Measurements from ENCODE around the gene CBFA2T3. TPM values are rescaled to one million over a fixed set of nuclear protein-coding genes. Genes with fewer than 3 reads are reported as not detected.

Gene CBFA2T3
- total and polyA plus RNA-seq, 2 of the 8 experiments (the other 6 are each of a cell fraction or from before 2014, with no cell fraction given) = 0.51 to 1.3 TPM

GRCh38 chr16:88919936-88920335 lies 57.1 kb downstream of the CBFA2T3 start (continued):
- TF ChIP-seq CHD7 (IDR thresholded peaks at IDR 0.05; ENCODE audit: insufficient replicate concordance, low read length) (no peak), RNF2 (IDR thresholded peaks at IDR 0.05; ENCODE audit: borderline replicate concordance, low read depth, low read length, missing control alignments, poor library complexity, severe bottlenecking) (no peak)
